Hematopoietic multipotent progenitor cell treated with erythropoietin and hydrocortisone succinate and interleukin-3 and kit ligand, for 17 days (in vitro differentiated cells): ENCODE data around the gene HNRNPR.

Experiments used
- DNase-seq: peaks from one replicate; pipeline ENCODE4 v3.0.0-alpha.2; 2015; ENCODE audit warnings: low spot score

HNRNPR gene

DNA sequence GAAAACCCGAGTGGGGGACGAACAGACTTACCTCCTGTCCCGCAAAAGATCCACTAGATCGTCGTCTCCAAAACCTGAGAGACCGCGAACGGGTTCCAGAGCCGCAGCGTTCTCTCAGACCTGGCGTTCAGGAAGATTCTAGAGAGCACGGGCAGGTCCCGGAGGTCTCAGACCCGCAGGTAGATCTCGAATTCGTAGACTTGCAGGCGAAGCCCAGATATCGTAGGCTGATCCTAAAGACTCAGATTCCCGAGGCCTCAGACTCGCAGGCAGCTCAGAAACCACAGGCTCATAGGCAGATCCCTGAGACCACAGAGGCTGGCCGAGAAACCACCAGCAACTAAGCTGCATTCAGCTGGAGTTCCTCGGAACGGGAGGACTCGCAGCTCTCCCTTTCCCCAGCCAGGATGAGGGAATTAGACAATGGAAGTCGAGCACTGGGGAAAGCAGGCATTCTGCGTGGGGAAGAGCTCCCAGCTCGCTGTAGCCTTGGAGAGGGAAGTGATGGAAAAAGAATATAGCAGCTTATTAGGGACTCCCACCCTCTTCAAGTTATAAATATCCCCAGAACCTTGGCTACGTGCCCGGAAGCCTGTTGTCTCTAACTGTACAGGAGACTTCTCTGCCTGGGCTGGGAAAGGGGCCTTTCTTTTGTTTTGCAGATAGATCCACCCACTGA is 25.4 kb upstream of the HNRNPR start, which contains the start of gene ZNF436:
Gene ZNF436, minus strand, starts transcription at position 502 of the 679 bp plus-strand sequence. CDS start 1,831 bp downstream, outside the sequence.
- DNase-seq, result peak; percentile 57

DNA sequence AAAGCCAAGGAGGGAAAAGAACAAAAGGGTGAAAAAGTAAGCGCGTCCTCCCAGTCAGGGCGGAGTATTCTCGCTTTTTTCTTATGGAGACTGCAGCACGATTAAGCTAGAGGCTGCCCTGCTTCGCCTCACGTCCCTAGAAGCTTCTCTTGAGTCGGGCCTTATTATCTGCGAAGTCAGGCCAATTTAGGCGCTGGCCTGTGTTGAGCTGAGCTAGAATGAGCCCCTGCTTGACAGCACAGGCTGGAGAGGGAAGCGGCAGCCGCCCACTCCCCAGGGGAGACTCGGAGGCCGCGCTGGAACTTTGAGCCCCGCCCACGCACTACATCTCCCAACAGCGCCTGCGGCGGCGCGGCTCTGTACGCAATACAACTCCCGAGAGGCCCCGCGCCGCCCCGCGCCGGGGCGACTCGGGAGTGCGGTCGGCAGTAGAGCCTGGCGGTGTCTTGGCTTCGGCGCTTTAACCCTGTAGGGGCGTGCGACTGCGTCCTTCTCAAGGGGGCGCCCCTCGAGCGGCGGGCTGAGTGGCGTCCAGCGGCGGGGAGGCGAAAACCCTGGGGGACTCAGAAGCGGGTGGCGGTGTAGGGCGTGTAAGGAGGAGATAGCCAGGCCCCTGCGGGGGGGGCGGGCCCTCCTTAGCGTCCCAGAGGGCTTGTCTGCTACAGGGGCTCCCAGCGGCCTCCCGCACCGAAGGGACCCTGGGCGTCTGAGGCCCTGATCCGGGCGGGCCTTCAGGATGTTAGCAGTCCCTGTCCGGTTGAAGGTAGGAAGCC is 24.7 kb upstream of the HNRNPR start:
- DNase-seq, result peak; percentile 93

DNA sequence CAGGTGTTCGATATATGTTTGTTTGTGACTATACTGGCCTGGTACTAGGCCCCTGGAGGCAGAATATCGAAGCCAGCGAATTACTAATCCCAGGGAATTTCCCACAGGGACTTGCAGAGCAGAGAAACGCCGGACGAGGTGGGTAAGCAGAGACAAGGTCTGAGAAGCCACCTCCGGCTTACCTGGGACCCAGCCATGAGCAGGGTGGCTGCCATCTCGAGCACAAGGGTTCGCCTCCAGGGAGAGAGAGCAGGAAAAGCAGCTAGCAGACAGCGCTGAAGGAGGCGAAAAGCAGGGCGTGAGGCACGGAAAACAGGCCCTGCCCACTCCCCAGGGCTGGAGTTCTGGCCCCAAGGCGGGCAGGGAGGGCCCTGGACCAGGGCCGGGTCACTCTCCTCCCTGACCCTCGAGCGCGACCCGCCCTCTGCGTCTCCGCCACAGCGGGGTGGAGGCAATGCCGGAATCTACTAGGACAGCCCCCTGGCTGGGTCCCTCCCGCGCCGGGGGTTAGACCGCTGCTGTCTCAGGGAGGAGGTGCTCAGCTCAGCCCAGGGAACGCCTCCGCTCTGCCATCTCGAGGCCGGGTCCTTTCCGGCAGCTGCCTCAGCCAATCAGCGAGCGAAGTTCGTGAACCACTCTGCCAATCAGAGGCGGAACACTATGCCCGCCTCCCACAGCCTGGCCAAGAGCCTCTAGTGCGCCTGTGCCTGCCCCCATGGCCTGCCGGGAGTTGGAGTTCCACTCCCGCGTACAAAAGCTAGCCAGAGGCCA is 23.9 kb upstream of the HNRNPR start:
- peak; percentile 99 for DNase-seq

GRCh38 chr1:23367451-23367790 is 23.3 kb upstream of the HNRNPR start:
- no peak for DNase-seq

- no peak for DNase-seq
These were observed 22.5 kb upstream of the HNRNPR start for GRCh38 chr1:23366598-23366997.

DNA sequence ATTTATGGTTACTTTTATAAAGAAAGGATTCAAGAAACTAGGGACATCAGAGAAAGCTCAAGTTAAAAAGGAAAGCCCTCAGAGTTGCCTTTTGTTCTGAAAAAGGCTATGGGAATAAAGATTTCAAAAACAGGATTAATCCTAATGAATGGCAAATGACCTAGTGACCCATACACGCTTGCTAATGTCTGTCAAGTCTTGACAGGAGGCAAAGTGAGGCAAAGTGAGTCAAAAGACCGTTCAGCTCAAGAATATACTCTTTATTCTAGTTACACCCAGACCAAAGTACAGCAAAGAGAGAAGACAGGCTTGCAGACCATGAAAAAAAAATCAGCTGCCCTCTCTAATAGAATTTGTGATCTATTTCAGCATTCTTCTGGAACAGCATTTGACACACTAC is 22.1 kb upstream of the HNRNPR start:
- no peak for DNase-seq

GRCh38 chr1:23362218-23362713 is 18.2 kb upstream of the HNRNPR start:
- DNase-seq, result no peak

GRCh38 chr1:23358310-23358875 is 14.3 kb upstream of the HNRNPR start:
- DNase-seq, result no peak

DNA sequence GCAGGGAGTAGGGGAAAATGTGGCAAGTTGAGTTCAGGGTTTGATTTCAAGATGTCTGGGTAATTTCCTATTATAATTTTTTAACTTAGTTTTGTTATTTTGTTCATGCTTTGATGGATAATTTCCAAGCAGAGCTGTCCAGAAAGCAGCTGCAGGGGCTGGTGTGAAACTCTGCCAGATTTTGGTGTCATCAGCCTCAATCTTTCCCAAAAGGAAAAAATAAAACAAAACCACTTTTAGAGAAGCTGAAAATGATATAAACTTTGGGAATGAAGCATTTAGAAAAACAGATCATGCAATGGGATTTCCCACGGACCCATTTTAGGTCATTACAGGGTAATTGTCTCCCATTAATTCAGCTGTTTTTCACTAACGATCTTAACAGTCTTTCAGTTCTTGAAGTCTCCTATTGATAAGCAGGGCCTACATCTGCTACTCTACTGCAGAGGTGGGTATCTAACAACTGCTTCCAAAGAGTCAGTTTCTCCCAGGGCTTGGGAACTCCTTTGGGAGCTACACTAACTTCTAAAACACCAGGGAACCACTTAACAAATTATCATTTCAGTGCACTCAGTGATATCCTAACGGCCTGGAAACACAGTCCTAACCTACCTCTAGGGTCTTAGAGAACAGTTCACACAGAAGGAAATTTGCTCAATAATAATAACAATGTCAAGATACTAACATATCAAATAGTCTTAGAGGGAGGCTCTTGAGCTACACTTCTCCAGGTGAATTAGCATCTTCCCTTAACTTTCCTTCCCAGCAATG is 13.2 kb upstream of the HNRNPR start:
- no peak for DNase-seq

DNA sequence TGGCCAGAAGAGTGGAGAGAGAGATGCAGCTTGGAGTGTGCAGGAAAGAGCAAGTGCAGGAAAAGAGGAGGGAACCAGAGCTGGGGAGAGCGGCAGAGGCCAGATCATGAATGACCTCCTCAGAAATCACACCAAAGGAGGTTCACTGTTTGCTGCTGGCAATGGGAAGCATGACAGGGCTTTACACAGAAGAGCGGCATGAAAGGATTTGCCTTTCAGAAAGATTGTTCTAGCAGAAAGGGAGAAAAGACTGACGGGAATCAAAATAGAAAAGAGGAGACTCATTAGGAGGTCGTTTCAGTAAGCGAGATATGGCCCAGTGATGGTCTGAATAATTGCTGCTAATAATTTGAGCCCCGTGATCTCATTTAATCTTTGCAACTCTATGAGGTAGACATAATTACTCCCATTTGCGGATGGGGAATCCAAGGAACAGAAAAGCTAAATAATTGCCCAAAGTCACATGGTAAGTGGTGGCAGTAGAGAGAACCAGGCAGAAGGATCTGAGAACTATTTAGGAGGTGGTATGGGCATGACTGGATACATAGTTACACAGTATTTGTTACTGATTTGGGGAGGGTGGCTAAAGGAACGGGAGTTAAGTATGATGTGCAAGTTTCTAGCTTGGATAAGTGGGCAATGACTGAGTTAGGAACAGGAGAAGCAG is 12.5 kb upstream of the HNRNPR start:
- no peak for DNase-seq

GRCh38 chr1:23354245-23354644 is 10.2 kb upstream of the HNRNPR start:
- DNase-seq, result no peak

GRCh38 chr1:23352096-23352695 is 8.1 kb upstream of the HNRNPR start:
- no peak for DNase-seq

GRCh38 chr1:23345920-23346319 is 1.8 kb upstream of the HNRNPR start:
- DNase-seq, result no peak

DNA sequence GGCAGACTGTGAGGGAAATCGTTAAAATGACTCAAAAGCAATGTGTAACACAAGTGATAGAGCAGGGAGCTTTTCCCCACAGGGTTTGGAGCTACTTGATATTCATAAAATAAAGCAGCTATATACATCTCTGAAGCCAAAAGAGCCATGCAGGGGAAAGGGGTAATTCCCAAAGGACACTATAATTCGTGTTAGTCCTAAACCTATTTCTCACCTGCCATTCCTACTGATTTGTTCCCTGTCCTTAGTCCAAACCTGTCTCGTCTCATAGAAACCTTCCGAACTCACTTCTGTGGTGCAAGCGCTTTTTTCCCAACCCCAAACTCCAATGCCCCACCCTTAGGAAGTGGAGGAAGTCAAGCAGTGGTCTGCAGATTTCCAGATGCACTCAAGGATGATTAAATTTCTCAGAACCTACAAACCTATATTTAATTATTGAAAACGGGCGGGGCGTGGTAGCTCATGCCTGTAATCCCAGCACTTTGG is 946 bp upstream of the HNRNPR start:
- DNase-seq, result no peak

DNA sequence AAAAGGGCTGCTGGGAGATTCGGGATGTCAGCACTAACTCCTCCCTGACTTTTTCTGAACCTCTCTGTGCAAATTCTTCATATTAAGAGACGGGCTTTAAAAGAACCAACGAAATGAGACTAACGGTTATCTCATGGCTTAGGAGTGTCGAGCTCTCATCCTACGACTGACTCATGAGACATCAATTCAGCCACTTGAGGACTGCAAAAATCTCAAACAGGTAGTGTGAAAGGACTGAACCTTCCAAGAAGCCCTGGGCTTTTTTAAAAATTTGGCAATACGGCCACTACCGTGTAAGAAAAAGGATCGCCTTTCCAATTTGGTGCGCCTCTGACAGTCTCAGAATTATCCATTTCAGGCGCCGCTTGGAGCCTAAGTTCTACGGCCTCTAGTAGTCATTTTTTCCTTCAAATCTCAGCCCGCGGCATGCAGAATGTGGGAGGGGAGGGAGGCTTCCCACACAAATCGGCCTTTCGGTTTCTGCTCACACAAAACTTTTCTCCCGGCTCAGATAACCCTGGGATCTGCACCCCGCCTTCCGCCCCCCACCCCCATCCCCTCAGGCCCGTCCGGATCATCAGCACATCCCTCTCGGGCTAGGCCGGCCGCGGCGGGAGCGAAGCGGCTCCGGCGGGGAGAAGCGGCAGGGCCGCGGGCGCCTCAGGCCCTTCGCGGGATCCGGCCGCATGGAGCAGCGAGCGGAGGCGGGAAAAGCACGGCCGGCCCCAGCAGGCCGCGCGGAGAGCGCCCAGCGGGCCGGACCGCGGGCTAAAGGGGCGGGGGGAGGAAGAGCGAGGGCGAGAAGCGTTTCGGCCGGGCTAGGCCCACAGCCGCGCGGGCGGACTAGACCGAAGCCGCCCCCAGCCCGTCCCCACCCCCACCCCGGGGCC is 618 bp downstream of the HNRNPR start:
- DNase-seq, result peak; percentile 57

DNA sequence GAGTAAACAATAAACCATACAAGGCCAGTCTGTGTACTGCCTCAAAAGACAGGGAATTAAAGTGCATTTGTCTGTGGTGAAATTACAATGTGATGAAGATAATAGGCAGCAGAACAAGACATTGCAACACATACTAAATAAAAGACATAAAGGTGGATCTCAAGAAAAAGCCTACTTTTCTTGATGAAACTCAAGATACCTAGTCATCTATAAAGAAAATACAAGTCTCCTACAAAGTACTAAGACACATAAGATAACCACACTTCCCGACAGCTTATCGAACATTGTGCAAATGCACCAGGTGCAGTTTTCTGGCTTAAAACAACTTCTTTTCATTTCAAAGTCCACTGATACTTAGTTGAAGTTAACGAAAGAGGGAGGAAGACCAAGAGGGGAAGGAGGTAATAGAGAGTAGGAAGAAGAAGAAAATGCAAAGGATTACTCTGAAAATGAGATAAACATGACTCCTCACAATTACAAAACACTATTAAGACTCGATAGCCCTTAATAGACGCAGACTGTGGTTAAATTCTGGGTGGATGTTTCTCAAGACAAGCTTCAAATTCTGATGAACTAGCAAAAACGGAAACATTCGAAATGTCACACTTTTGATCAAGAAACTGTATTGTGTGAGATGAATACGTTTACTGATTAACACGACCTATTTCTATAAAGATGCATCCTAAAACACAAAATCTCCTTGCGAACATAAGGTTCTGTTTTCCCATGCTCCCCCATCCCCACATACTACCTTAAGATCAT is 2.0 kb downstream of the HNRNPR start:
- DNase-seq, result peak; percentile 39

DNA sequence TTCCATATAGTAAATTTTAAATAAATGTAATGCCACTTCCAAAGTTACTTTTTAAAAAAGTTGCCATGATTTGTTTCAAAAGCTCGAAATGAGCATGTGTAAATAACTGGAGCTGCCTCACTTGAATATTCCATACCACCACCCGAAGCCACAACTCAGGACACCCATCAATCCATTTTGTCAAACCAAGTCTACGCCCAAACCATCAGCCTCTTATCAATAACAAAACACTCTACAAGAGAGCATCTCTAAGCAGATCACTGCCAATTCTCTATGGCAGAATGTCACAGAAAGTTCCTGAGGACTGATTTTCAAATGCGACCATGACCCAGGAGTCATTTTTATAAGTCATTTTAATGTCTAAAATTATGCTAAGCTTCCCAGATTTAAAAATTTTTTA is 4.5 kb downstream of the HNRNPR start:
- peak; percentile 8 for DNase-seq

GRCh38 chr1:23337869-23338268 is 6.2 kb downstream of the HNRNPR start:
- no peak for DNase-seq

DNA sequence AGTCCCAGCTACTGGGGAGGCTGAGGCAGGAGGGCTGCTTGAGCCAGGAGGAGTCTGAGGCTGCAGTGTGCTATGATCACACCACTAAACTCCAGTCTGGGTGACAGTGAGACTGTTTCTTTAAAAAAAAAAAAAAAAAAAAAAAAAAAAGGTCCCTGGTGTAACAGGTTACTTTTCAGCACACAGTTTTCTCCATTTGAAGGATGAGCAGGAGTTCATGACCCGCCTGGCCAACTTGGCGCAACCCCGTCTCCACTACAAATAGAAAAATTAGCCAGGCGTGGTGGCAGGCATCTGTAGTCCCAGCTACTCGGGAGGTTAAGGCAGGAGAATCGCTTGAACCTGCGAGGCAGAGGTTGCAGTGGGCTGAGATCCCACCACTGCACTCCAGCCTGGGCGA is 12.4 kb downstream of the HNRNPR start:
- no peak for DNase-seq
